Peyer's patch (tissue), 4 donors: ENCODE results near the gene PEAK1.

Source experiments
- POLR2A ChIP-seq, 2 donors: fragments of 450-650 bp; IDR thresholded peaks; one replicate each; pipeline ENCODE4 v1.5.1; 2017; ENCODE audit warnings: antibody characterized with exemption in 2 of 2, mild to moderate bottlenecking in 2 of 2, moderate library complexity in 2 of 2
- TF ChIP-seq, protein P1 (sequence below), 6 experiments: fragments of 450-650 bp in 4 of 6; fragments of 200-600 bp in 2 of 6; sonication (generic) in 1 of 6; IDR thresholded peaks; one replicate each; pipeline ENCODE4 v1.5.1; 2017 to 2019; ENCODE audit warnings: antibody characterized with exemption in 6 of 6, mild to moderate bottlenecking in 3 of 6, moderate library complexity in 1 of 6

DNA sequence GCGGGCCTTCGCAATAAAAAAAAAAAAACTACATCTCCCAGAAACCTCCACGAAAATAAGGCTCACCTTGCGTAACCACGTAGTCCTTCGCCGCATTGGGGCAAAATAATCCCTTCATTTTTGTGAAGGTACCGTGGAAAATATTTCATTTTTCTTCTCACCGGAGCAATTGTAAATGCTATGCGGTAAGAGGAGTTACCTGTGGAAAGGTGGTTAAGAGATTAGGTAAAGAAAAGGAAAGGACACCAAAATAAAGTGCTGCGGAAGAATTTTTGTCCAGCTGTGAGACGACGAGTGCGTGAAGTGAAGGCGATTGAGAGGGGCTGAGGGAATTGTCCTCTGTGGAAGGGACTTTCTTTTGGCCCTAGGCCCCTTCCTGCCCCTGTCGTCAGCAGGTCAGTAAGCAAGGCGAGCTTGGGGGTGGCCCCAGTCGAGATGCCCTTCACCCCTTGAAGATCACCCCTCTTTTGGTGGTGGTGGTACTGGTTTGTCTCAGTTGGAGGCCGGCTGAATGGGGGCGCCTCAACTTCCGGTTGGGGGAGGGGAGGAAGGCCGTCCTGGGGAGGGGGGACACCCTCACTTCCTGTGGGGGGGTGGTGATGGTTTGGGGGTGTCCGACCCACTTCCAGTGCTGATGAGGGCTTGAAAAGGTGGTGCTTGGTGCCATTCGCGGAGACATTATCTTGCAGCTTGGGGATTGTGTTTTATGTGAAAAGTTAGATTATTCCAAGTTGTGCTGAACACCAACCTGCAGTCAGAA lies 886 bp upstream of the PEAK1 start, which contains the start of gene HMG20A:
- TF ChIP-seq, protein P1, sequence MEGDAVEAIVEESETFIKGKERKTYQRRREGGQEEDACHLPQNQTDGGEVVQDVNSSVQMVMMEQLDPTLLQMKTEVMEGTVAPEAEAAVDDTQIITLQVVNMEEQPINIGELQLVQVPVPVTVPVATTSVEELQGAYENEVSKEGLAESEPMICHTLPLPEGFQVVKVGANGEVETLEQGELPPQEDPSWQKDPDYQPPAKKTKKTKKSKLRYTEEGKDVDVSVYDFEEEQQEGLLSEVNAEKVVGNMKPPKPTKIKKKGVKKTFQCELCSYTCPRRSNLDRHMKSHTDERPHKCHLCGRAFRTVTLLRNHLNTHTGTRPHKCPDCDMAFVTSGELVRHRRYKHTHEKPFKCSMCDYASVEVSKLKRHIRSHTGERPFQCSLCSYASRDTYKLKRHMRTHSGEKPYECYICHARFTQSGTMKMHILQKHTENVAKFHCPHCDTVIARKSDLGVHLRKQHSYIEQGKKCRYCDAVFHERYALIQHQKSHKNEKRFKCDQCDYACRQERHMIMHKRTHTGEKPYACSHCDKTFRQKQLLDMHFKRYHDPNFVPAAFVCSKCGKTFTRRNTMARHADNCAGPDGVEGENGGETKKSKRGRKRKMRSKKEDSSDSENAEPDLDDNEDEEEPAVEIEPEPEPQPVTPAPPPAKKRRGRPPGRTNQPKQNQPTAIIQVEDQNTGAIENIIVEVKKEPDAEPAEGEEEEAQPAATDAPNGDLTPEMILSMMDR (IDR thresholded peaks at IDR 0.05) = no peak
- peak; percentile 37 to 44 for TF ChIP-seq POLR2A (IDR thresholded peaks at IDR 0.05)
